Panc1 (cell line): ENCODE measurements around the gene STMP1.

Experiments
- POLR2AphosphoS5 ChIP-seq: IDR thresholded peaks from 2 replicates; pipeline ENCODE4 v1.6.1; 2012; ENCODE audit warnings: mild to moderate bottlenecking, low read depth, low read length, moderate library complexity
- SIN3A ChIP-seq: IDR thresholded peaks from 2 replicates; pipeline ENCODE4 v1.6.1; 2012; ENCODE audit warnings: low read depth, mild to moderate bottlenecking, low read length, moderate library complexity, borderline replicate concordance; ENCODE audit not compliant: insufficient read depth
- TCF7L2 ChIP-seq: IDR thresholded peaks from 2 replicates; pipeline ENCODE4 v1.6.1; 2011; ENCODE audit warnings: mild to moderate bottlenecking, low read depth, low read length, inconsistent platforms
- TF ChIP-seq, protein P1 (sequence below): fragments of 450-650 bp; IDR thresholded peaks from 2 replicates; pipeline ENCODE4 v1.5.1; 2017; ENCODE audit warnings: mild to moderate bottlenecking
- TF ChIP-seq, protein P2 (sequence below), 2 experiments: IDR thresholded peaks; 2 replicates each; pipeline ENCODE4 v1.6.1; 2011 to 2012; ENCODE audit warnings: low read depth in 2 of 2, control low read depth in 1 of 2, low read length in 1 of 2, mild to moderate bottlenecking in 1 of 2, moderate library complexity in 1 of 2; ENCODE audit not compliant: insufficient read depth in 1 of 2

DNA sequence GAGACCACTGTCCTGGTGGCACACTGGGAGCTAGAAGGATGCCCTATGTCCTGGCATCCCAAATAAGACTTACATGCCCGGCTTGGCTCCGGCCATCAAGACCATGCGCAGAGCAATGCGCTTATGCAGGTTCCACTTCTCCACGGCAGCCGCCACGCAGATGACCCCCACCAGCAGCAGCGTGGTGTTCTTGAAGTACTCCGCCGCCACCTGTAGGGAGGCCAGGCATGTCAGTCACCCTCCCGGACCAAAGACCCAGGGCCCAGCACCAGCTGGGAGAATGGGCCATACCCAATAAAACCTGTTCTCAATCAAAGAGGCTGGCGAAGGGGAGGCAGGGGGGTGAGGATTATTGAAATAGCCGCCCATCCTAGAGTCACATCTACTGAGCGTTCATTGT is 45.7 kb downstream of the STMP1 start:
- TF ChIP-seq, protein P1, sequence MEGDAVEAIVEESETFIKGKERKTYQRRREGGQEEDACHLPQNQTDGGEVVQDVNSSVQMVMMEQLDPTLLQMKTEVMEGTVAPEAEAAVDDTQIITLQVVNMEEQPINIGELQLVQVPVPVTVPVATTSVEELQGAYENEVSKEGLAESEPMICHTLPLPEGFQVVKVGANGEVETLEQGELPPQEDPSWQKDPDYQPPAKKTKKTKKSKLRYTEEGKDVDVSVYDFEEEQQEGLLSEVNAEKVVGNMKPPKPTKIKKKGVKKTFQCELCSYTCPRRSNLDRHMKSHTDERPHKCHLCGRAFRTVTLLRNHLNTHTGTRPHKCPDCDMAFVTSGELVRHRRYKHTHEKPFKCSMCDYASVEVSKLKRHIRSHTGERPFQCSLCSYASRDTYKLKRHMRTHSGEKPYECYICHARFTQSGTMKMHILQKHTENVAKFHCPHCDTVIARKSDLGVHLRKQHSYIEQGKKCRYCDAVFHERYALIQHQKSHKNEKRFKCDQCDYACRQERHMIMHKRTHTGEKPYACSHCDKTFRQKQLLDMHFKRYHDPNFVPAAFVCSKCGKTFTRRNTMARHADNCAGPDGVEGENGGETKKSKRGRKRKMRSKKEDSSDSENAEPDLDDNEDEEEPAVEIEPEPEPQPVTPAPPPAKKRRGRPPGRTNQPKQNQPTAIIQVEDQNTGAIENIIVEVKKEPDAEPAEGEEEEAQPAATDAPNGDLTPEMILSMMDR = no peak
- TF ChIP-seq, protein P2, sequence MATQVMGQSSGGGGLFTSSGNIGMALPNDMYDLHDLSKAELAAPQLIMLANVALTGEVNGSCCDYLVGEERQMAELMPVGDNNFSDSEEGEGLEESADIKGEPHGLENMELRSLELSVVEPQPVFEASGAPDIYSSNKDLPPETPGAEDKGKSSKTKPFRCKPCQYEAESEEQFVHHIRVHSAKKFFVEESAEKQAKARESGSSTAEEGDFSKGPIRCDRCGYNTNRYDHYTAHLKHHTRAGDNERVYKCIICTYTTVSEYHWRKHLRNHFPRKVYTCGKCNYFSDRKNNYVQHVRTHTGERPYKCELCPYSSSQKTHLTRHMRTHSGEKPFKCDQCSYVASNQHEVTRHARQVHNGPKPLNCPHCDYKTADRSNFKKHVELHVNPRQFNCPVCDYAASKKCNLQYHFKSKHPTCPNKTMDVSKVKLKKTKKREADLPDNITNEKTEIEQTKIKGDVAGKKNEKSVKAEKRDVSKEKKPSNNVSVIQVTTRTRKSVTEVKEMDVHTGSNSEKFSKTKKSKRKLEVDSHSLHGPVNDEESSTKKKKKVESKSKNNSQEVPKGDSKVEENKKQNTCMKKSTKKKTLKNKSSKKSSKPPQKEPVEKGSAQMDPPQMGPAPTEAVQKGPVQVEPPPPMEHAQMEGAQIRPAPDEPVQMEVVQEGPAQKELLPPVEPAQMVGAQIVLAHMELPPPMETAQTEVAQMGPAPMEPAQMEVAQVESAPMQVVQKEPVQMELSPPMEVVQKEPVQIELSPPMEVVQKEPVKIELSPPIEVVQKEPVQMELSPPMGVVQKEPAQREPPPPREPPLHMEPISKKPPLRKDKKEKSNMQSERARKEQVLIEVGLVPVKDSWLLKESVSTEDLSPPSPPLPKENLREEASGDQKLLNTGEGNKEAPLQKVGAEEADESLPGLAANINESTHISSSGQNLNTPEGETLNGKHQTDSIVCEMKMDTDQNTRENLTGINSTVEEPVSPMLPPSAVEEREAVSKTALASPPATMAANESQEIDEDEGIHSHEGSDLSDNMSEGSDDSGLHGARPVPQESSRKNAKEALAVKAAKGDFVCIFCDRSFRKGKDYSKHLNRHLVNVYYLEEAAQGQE (IDR thresholded peaks at IDR 0.05; ENCODE audit: insufficient read depth in 1 of 2, low read depth in 2 of 2, low read length in 1 of 2) = no peak
- TF ChIP-seq POLR2AphosphoS5 (no peak), SIN3A (no peak), TCF7L2 (no peak)
